CD4-positive, alpha-beta T cell treated with Interleukin-15 for 1 hour (primary cell): ENCODE measurements around the gene MTFMT.

ENCODE experiments used
- DNase-seq: peaks from one replicate; pipeline ENCODE4 v3.0.0-alpha.2; 2020

The MTFMT gene

DNA sequence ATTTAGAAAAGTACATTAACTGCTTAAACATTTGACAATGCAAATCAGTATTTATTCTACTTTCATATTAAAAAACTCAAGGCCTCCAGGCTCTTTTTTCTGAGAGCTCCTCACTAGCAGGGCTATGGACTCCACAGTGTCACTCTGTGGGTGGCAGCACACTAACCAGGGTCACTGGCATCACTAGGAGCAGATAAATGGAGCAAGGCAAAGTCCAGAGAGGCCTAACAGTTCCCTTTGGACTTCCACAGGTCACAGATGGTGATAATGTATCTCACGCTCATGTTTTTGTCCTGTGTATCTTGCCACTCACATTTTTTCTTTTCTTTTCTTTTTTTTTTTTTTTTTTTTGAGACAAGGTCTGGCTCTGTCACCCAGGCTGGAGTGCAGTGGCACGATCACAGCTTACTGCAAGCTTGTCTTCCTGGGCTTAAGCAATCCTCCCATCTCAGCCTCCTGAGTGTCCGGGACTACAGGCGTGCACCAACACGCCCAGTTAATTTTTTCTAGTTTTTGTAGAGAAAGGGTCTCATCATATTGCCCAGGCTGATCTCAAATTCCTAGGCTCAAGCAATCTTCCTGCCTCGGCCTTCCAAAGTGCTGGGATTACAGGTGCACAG lies 47.5 kb downstream of the MTFMT start:
- no peak for DNase-seq

DNA sequence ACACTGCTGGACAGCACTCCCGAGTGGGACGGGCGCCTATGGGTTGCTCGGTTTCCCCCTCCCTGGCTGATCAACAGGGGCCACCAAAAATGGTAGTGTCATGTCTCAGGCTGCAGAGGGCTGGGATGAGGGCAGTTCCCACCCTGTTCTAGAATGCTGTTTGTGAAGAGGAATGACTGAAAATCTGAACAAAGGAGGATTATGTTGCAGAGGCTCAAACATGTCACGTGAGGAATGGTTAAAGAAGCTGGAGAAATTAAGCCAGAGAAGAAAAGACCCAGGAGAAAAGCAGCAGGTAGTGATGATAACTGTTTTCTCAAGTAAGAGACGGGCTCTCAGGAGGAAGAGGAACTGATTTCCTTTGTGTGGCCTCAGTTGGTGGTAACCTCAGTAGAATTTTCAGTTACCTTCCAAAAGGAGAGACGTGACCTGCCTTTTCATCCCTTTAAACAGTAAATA lies 50.2 kb downstream of the MTFMT start:
- no peak for DNase-seq

DNA sequence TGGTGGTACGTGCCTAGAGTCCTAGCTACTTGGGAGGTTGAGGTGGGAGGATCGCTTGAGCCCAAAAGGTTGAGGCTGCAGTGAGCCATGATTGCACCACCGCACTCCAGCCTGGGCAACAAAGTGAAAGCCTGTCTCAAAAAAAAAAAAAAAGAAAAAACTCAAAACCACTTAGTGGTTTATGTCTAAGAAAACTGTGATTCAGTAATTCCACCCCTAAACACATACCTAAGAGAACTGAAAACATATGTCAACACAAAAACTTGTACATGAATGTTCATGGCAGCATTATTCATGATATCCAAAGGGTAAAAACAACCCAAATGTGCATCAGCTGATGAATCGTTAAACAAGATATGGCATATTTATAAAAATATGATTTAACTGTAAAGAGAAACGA lies 54.0 kb downstream of the MTFMT start:
- DNase-seq: no peak

DNA sequence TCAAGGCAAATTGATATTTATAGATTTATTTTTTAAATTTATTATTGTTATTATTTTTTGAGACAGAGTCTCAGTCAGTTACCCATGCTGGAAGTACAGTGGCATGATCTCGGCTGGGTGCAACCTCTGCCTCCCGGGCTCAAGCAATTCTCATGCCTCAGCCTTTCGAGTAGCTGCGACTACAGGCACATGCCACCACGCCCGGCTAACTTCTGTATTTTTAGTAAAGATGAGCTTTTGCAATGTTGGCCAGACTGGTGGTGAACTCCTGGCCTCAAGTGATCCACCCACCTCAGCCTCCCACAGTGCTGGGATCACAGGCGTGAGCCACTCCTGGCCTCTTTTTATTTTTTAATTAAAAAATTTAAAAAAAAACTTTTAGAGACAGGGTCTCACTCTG lies 58.7 kb downstream of the MTFMT start:
- DNase-seq: no peak

DNA sequence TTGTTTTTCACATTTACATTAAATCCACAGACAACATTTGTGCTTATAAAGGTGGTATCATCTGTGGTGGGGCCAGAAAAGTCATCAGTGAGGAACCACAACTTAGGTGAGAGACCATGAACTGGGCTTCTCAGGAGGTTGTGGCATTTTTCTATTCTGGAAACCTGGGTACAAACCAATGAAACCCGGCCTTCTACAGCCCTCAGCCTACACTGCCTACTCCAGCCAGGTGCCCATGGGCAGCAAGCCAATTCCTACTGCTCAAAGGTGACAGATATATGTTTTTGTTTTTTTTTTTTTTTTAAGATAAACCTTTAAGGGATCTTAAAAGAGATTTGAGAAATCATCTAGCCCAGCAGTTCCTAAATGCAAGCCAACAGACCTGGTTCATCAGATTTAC lies 60.0 kb downstream of the MTFMT start:
- no peak for DNase-seq

DNA sequence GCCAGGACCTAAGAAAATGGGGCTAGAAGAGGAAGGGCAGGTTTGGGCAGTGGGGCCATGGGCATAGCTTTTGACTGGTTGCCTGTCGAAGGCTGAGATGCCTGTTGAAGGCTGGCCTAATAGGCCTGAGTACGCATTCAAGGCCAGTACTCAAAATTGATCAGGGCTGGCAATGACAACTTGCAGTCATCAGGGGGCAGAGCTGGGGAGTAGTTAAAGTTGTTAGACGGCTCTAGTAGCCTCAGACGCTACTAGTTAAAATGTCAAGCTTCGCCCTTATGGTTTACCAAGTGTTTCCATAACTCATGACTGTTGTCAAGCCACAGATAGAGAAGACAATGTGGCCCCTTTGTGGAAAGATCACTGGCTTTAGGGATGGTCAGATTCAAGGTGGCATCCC lies 68.4 kb downstream of the MTFMT start:
- no peak for DNase-seq

DNA sequence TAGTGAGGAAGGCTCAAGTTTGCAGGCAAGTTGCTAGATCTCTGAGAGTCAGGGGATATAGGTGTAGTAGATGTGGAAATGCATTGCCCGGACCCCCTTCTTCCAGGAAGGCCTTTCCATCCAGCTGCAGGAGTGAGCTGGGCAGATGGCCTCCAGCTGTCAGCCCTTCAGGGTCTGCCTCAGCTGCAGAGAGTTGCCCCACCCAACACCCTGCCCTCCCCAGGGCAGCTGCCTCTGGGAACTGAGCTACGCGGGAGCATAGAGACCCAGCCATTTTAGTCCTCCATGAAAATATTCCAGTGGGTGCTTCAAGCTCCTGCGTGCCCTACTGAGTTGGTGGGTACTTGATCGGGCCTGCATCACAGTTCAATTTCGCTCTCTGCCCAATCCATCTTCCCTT lies 69.3 kb downstream of the MTFMT start:
- DNase-seq: no peak

DNA sequence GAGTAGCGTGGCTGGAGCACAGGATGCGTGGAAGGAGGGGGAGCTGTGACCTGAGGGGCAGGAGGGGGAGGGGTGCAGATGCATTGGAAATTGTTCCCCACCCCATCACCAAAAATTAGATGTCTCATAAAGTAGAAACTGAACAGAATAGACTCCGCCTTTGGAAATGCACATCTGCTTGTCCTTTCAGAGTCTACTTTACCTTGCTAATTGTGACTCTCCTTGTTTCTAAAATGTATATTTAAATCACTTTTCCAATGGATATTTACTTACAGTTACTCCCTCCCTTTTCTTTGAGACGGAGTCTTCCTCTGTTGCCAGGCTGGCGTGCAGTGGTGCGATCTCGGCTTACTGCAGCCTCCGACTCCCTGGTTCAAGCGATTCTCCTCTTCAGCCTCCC lies 70.3 kb downstream of the MTFMT start:
- DNase-seq: no peak

DNA sequence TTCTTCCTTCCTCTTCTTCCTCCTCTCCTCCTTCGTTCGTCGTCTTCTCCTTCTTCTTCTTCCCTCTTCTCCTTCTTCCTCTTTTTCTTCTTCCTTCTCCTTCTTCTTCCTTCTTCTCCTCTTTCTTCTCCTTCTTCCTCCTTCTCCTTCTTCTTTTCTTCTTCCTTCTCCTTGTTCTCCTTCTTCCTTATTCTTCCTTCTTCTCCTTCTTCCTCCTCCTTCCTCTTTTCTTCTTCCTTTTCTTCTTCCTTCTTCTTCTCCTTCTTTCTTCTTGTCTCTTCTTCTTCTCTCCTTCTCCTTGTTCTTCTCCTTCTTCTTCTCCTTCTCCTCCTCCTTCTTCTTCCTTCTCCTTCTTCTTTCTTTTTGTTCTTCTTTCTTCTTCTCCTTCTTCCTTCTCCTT lies 75.0 kb downstream of the MTFMT start:
- no peak for DNase-seq

DNA sequence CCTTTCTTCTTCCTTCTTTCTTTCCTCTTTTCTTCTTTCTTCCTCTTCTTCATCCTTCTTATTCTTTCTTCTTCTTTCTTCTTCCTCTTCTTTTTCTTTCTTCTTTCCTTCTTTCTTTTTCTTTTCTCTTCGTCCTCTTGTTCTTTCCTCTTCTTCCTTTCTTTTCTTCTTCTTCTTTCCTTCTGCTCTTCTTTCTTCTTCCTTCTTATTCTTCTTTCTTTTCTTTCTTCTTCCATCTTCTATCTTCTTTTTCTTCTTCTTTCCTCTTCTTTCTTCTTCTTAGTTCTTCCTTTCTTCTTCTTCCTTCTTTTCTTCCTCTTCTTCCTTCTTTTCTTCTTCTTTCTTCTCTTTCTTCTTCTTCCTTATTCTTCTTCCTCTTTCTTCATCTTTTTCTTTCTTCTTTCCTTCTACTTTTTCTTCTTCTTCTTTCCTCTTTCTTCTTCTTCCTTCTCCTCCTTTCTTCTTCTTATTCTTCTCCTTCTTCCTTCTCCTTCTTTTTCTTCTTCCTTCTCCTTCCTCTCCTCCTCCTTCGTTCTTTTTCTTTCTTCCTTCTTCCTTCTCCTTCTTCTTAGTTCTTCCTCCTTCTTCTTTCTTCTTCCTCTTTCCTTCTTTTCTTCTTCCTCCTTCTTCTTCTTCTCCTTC lies 77.5 kb downstream of the MTFMT start:
- DNase-seq: no peak
